Central memory CD4-positive, alpha-beta T cell (primary cell): ENCODE measurements around the gene PTGR3.

ENCODE experiments used
- DNase-seq: peaks from one replicate; pipeline ENCODE4 v3.0.0; 2022

The PTGR3 gene

GRCh38 chr18:75214332-75214690 lies 5.4 kb upstream of the PTGR3 start:
- no peak for DNase-seq

- DNase-seq, result no peak
Measured at GRCh38 chr18:75213611-75214331, 4.8 kb upstream of the PTGR3 start.

- DNase-seq, result no peak
Measured at GRCh38 chr18:75212751-75213090, 3.8 kb upstream of the PTGR3 start.

- peak; percentile 18 for DNase-seq
Measured at GRCh38 chr18:75211953-75212750, 3.2 kb upstream of the PTGR3 start.

GRCh38 chr18:75211626-75211952 lies 2.6 kb upstream of the PTGR3 start:
- peak; percentile 22 for DNase-seq

- peak; percentile 36 for DNase-seq
Measured at GRCh38 chr18:75211002-75211621, 2.2 kb upstream of the PTGR3 start.

- DNase-seq, result peak; percentile 82
Measured at GRCh38 chr18:75210274-75211001, 1.5 kb upstream of the PTGR3 start, which contains the start of gene TSHZ1. Gene TSHZ1, plus strand, starts transcription at chr18:75210797. Its CDS starts 1,080 bp downstream, at chr18:75211877.

GRCh38 chr18:75209951-75210258 lies 966 bp upstream of the PTGR3 start:
- no peak for DNase-seq

- DNase-seq, result no peak
Measured at GRCh38 chr18:75208836-75209128, 157 bp downstream of the PTGR3 start.

GRCh38 chr18:75208155-75208835 lies 644 bp downstream of the PTGR3 start:
- DNase-seq, result peak; percentile 42

GRCh38 chr18:75207310-75208154 lies 1.4 kb downstream of the PTGR3 start:
- DNase-seq, result no peak

- DNase-seq, result no peak
Measured at GRCh38 chr18:75206452-75207309, 2.3 kb downstream of the PTGR3 start.

- no peak for DNase-seq
Measured at GRCh38 chr18:75205514-75206132, 3.3 kb downstream of the PTGR3 start.

GRCh38 chr18:75204732-75205513 lies 4.0 kb downstream of the PTGR3 start:
- no peak for DNase-seq

- DNase-seq, result no peak
Measured at GRCh38 chr18:75204269-75204731, 4.6 kb downstream of the PTGR3 start.

GRCh38 chr18:75203416-75204268 lies 5.3 kb downstream of the PTGR3 start:
- DNase-seq, result no peak

GRCh38 chr18:75202696-75203365 lies 6.1 kb downstream of the PTGR3 start:
- no peak for DNase-seq
